Activated naive CD4-positive, alpha-beta T cell treated with anti-CD3 and anti-CD28 coated beads, Interleukin-2, amount 10 ng/mL, durations not matched to agents 7 days and 5 days (primary cell): ENCODE measurements around the gene OPCML.

ENCODE experiments used
- CTCF ChIA-PET: fragments of 350-600 bp; sonication (Branson Sonifier 250); formaldehyde crosslinking; loops from one replicate; lab custom pipeline; 2021; ENCODE audit warnings: antibody characterized with exemption; lab: Charles Lee
- DNase-seq: peaks from one replicate; pipeline ENCODE4 v3.0.0-alpha.2; 2020
- H3K27ac Mint-ChIP-seq: one replicate; pipeline ENCODE4 v1.8.0; 2021; ENCODE audit warnings: mild to moderate bottlenecking, moderate library complexity, mixed read lengths
- H3K27me3 Mint-ChIP-seq: one replicate; pipeline ENCODE4 v1.8.0; 2021; ENCODE audit warnings: mild to moderate bottlenecking, mixed read lengths
- H3K36me3 Mint-ChIP-seq: one replicate; pipeline ENCODE4 v1.8.0; 2021; ENCODE audit warnings: mixed read lengths
- H3K4me1 Mint-ChIP-seq: one replicate; pipeline ENCODE4 v1.8.0; 2021; ENCODE audit warnings: mixed read lengths
- H3K4me3 Mint-ChIP-seq: one replicate; pipeline ENCODE4 v1.8.0; 2021; ENCODE audit warnings: mild to moderate bottlenecking, moderate library complexity, mixed read lengths
- H3K9me3 Mint-ChIP-seq: one replicate; pipeline ENCODE4 v1.8.0; 2021; ENCODE audit warnings: mixed read lengths

The OPCML gene

GRCh38 chr11:132556316-132556715 lies 976.0 kb downstream of the OPCML start:
- CTCF ChIA-PET = no interaction called here
- peaks cover 16% of the 10 kb centered on the region for H3K9me3 Mint-ChIP-seq
- no peak overlapping the region for H3K27ac Mint-ChIP-seq
- no peak for DNase-seq
- no peaks in the 10 kb centered on the region for H3K36me3 Mint-ChIP-seq
- H3K27me3 Mint-ChIP-seq = no peaks in the 10 kb centered on the region
- no peak overlapping the region for H3K4me3 Mint-ChIP-seq
- H3K4me1 Mint-ChIP-seq = no peaks in the 10 kb centered on the region

GRCh38 chr11:132555617-132556016 lies 976.7 kb downstream of the OPCML start:
- no peaks in the 10 kb centered on the region for H3K4me1 Mint-ChIP-seq
- H3K4me3 Mint-ChIP-seq = no peak overlapping the region
- H3K27me3 Mint-ChIP-seq = no peaks in the 10 kb centered on the region
- no peaks in the 10 kb centered on the region for H3K36me3 Mint-ChIP-seq
- no peak for DNase-seq
- peaks cover 16% of the 10 kb centered on the region for H3K9me3 Mint-ChIP-seq
- CTCF ChIA-PET = no interaction called here
- no peak overlapping the region for H3K27ac Mint-ChIP-seq

- no peaks in the 10 kb centered on the region for H3K4me1 Mint-ChIP-seq
- H3K9me3 Mint-ChIP-seq = peaks cover 19% of the 10 kb centered on the region
- H3K27me3 Mint-ChIP-seq = no peaks in the 10 kb centered on the region
- H3K27ac Mint-ChIP-seq = no peak overlapping the region
- CTCF ChIA-PET = no interaction called here
- H3K36me3 Mint-ChIP-seq = no peaks in the 10 kb centered on the region
- H3K4me3 Mint-ChIP-seq = no peak overlapping the region
- DNase-seq = no peak
These were observed 981.3 kb downstream of the OPCML start for GRCh38 chr11:132551016-132551415.

GRCh38 chr11:132549561-132549960 lies 982.7 kb downstream of the OPCML start:
- Mint-ChIP-seq H3K27ac (no peak overlapping the region), H3K27me3 (no peaks in the 10 kb centered on the region), H3K4me3 (no peak overlapping the region), H3K4me1 (no peaks in the 10 kb centered on the region), H3K36me3 (no peaks in the 10 kb centered on the region), H3K9me3 (peaks cover 15% of the 10 kb centered on the region)
- DNase-seq = no peak
- CTCF ChIA-PET = no interaction called here

GRCh38 chr11:132549001-132549400 lies 983.3 kb downstream of the OPCML start:
- peaks cover 15% of the 10 kb centered on the region for H3K9me3 Mint-ChIP-seq
- DNase-seq = no peak
- H3K4me3 Mint-ChIP-seq = no peak overlapping the region
- CTCF ChIA-PET = no interaction called here
- H3K27ac Mint-ChIP-seq = no peak overlapping the region
- no peaks in the 10 kb centered on the region for H3K36me3 Mint-ChIP-seq
- no peaks in the 10 kb centered on the region for H3K27me3 Mint-ChIP-seq
- H3K4me1 Mint-ChIP-seq = no peaks in the 10 kb centered on the region

- Mint-ChIP-seq H3K4me1 (no peaks in the 10 kb centered on the region), H3K27me3 (no peaks in the 10 kb centered on the region), H3K36me3 (no peaks in the 10 kb centered on the region), H3K4me3 (no peak overlapping the region), H3K9me3 (peaks cover 5% of the 10 kb centered on the region), H3K27ac (no peak overlapping the region)
- DNase-seq = no peak
- CTCF ChIA-PET = no interaction called here
These were observed 988.3 kb downstream of the OPCML start for GRCh38 chr11:132544007-132544406.

GRCh38 chr11:132541794-132542193 lies 990.5 kb downstream of the OPCML start:
- no peak for DNase-seq
- H3K4me3 Mint-ChIP-seq = no peak overlapping the region
- peaks cover 5% of the 10 kb centered on the region for H3K9me3 Mint-ChIP-seq
- H3K27me3 Mint-ChIP-seq = no peaks in the 10 kb centered on the region
- CTCF ChIA-PET = no interaction called here
- no peaks in the 10 kb centered on the region for H3K36me3 Mint-ChIP-seq
- H3K4me1 Mint-ChIP-seq = no peaks in the 10 kb centered on the region
- no peak overlapping the region for H3K27ac Mint-ChIP-seq

GRCh38 chr11:132540581-132540980 lies 991.7 kb downstream of the OPCML start:
- no peaks in the 10 kb centered on the region for H3K36me3 Mint-ChIP-seq
- CTCF ChIA-PET = no interaction called here
- H3K27me3 Mint-ChIP-seq = no peaks in the 10 kb centered on the region
- no peak overlapping the region for H3K4me3 Mint-ChIP-seq
- no peak for DNase-seq
- H3K27ac Mint-ChIP-seq = no peak overlapping the region
- no peaks in the 10 kb centered on the region for H3K4me1 Mint-ChIP-seq
- no peaks in the 10 kb centered on the region for H3K9me3 Mint-ChIP-seq

GRCh38 chr11:132539590-132540368 lies 992.5 kb downstream of the OPCML start:
- H3K36me3 Mint-ChIP-seq = no peaks in the 10 kb centered on the region

GRCh38 chr11:132538642-132539041 lies 993.7 kb downstream of the OPCML start:
- no peak overlapping the region for H3K27ac Mint-ChIP-seq
- no peaks in the 10 kb centered on the region for H3K27me3 Mint-ChIP-seq
- H3K36me3 Mint-ChIP-seq = no peaks in the 10 kb centered on the region
- H3K4me3 Mint-ChIP-seq = no peak overlapping the region
- CTCF ChIA-PET = no interaction called here
- no peaks in the 10 kb centered on the region for H3K9me3 Mint-ChIP-seq
- no peak for DNase-seq
- H3K4me1 Mint-ChIP-seq = no peaks in the 10 kb centered on the region

More at GRCh38 chr11:132539590-132540368, 992.5 kb downstream of the OPCML start:
- no peaks in the 10 kb centered on the region for H3K9me3 Mint-ChIP-seq
- no peaks in the 10 kb centered on the region for H3K4me1 Mint-ChIP-seq
- no peaks in the 10 kb centered on the region for H3K27me3 Mint-ChIP-seq
- CTCF ChIA-PET = no interaction called here
- DNase-seq = no peak
- no peak overlapping the region for H3K27ac Mint-ChIP-seq
- H3K4me3 Mint-ChIP-seq = no peak overlapping the region

GRCh38 chr11:132535830-132536229 lies 996.5 kb downstream of the OPCML start:
- CTCF ChIA-PET = no interaction called here
- no peaks in the 10 kb centered on the region for H3K4me1 Mint-ChIP-seq
- H3K27me3 Mint-ChIP-seq = no peaks in the 10 kb centered on the region
- H3K4me3 Mint-ChIP-seq = no peak overlapping the region
- H3K27ac Mint-ChIP-seq = no peak overlapping the region
- no peak for DNase-seq
- H3K36me3 Mint-ChIP-seq = no peaks in the 10 kb centered on the region
- no peaks in the 10 kb centered on the region for H3K9me3 Mint-ChIP-seq

GRCh38 chr11:132531921-132532320 lies 1000.4 kb downstream of the OPCML start:
- CTCF ChIA-PET = no interaction called here
- H3K27ac Mint-ChIP-seq = no peak overlapping the region
- no peak overlapping the region for H3K4me3 Mint-ChIP-seq
- no peaks in the 10 kb centered on the region for H3K36me3 Mint-ChIP-seq
- peaks cover 4% of the 10 kb centered on the region for H3K9me3 Mint-ChIP-seq
- no peaks in the 10 kb centered on the region for H3K27me3 Mint-ChIP-seq
- H3K4me1 Mint-ChIP-seq = no peaks in the 10 kb centered on the region
- no peak for DNase-seq

GRCh38 chr11:132528181-132528580 lies 1004.1 kb downstream of the OPCML start:
- no peak for DNase-seq
- Mint-ChIP-seq H3K27me3 (no peaks in the 10 kb centered on the region), H3K9me3 (peaks cover 5% of the 10 kb centered on the region)

GRCh38 chr11:132523929-132524328 lies 1008.4 kb downstream of the OPCML start:
- Mint-ChIP-seq H3K4me1 (no peaks in the 10 kb centered on the region), H3K36me3 (no peaks in the 10 kb centered on the region), H3K27me3 (no peaks in the 10 kb centered on the region), H3K9me3 (peaks cover 11% of the 10 kb centered on the region), H3K4me3 (no peak overlapping the region), H3K27ac (no peak overlapping the region)
- DNase-seq = no peak
- CTCF ChIA-PET = no interaction called here

More at GRCh38 chr11:132528181-132528580, 1004.1 kb downstream of the OPCML start:
- CTCF ChIA-PET = no interaction called here
- H3K4me3 Mint-ChIP-seq = no peak overlapping the region
- no peaks in the 10 kb centered on the region for H3K36me3 Mint-ChIP-seq
- no peaks in the 10 kb centered on the region for H3K4me1 Mint-ChIP-seq
- no peak overlapping the region for H3K27ac Mint-ChIP-seq

- Mint-ChIP-seq H3K27ac (no peak overlapping the region), H3K4me3 (no peak overlapping the region), H3K36me3 (no peaks in the 10 kb centered on the region), H3K9me3 (peaks cover 11% of the 10 kb centered on the region), H3K27me3 (no peaks in the 10 kb centered on the region), H3K4me1 (no peaks in the 10 kb centered on the region)
- no peak for DNase-seq
- CTCF ChIA-PET = no interaction called here
These were observed 1012.1 kb downstream of the OPCML start for GRCh38 chr11:132520199-132520598.
